ENCODE results near the gene CD109.
"Not testable (repeated sequence)": the region's sequence is repeated elsewhere in the genome, so short reads cannot be mapped to it uniquely, and the experiment has no call there.

CD109 gene

GRCh38 chr6:73791336-73791735 lies 95.3 kb downstream of the CD109 start:
- no peak for DNase-seq (ENCODE audit: low read depth)

GRCh38 chr6:73792738-73793137 lies 96.7 kb downstream of the CD109 start:
- DNase-seq (ENCODE audit: low read depth) = no peak

GRCh38 chr6:73796881-73797280 lies 100.9 kb downstream of the CD109 start:
- DNase-seq (ENCODE audit: low read depth) = no peak

GRCh38 chr6:73797861-73798260 lies 101.9 kb downstream of the CD109 start:
- no peak for DNase-seq (ENCODE audit: low read depth)

- peak; percentile 83 for DNase-seq (ENCODE audit: low read depth)
These were observed 102.6 kb downstream of the CD109 start for GRCh38 chr6:73798592-73798991.

GRCh38 chr6:73800997-73801396 lies 105.0 kb downstream of the CD109 start:
- no peak for DNase-seq (ENCODE audit: low read depth)

- no peak for DNase-seq (ENCODE audit: low read depth)
These were observed 105.8 kb downstream of the CD109 start for GRCh38 chr6:73801652-73802268.

GRCh38 chr6:73802366-73802765 lies 106.4 kb downstream of the CD109 start:
- no peak for DNase-seq (ENCODE audit: low read depth)

GRCh38 chr6:73803562-73804241 lies 107.7 kb downstream of the CD109 start:
- DNase-seq (ENCODE audit: low read depth) = peak; percentile 80

GRCh38 chr6:73805221-73805620 lies 109.2 kb downstream of the CD109 start:
- DNase-seq (ENCODE audit: low read depth) = not testable (repeated sequence)

- not testable (repeated sequence) for DNase-seq (ENCODE audit: low read depth)
These were observed 110.0 kb downstream of the CD109 start for GRCh38 chr6:73805982-73806381.

GRCh38 chr6:73811706-73812105 lies 115.7 kb downstream of the CD109 start:
- DNase-seq (ENCODE audit: low read depth) = no peak

GRCh38 chr6:73817253-73817652 lies 121.2 kb downstream of the CD109 start:
- no peak for DNase-seq (ENCODE audit: low read depth)

- DNase-seq (ENCODE audit: low read depth) = no peak
These were observed 127.2 kb downstream of the CD109 start for GRCh38 chr6:73823046-73823735.

GRCh38 chr6:73823832-73824231 lies 127.8 kb downstream of the CD109 start:
- DNase-seq (ENCODE audit: low read depth) = no peak

- DNase-seq (ENCODE audit: low read depth) = no peak
These were observed 130.6 kb downstream of the CD109 start for GRCh38 chr6:73826571-73826970.

- DNase-seq (ENCODE audit: low read depth) = no peak
These were observed 134.1 kb downstream of the CD109 start for GRCh38 chr6:73830119-73830518.

GRCh38 chr6:73832313-73832712 lies 136.3 kb downstream of the CD109 start:
- DNase-seq (ENCODE audit: low read depth) = no peak

- DNase-seq (ENCODE audit: low read depth) = not testable (repeated sequence)
These were observed 148.7 kb downstream of the CD109 start for GRCh38 chr6:73844696-73845095.

GRCh38 chr6:73851048-73851447 lies 155.0 kb downstream of the CD109 start:
- not testable (repeated sequence) for DNase-seq (ENCODE audit: low read depth)

- peak; percentile 30 for DNase-seq (ENCODE audit: low read depth)
These were observed 159.2 kb downstream of the CD109 start for GRCh38 chr6:73854998-73855718.

- no peak for DNase-seq (ENCODE audit: low read depth)
These were observed 161.4 kb downstream of the CD109 start for GRCh38 chr6:73857341-73857890.
